ENCODE data around the gene DNASE1L3.
"Not testable (repeated sequence)": the region's sequence is repeated elsewhere in the genome, so short reads cannot be mapped to it uniquely, and the experiment has no call there.

DNASE1L3 gene

DNA sequence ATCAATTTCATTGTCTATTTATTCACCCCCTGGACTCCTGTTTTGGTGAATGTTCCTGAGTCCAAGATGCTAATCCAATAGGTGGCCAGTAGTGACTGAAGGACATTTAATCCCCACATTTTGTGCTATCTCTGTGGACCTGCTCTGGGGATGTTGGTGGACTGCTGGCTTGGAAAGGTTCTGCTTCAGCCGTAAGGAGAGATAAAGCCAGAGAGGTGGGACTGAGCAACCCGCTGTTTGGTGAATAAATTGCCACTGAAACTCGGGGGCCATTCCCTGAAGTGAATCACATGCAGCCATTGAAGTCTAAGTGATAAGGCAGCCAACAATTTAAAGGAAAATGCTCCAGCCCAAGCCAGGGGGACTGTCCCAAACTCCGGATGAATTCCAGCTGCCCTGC is 25.2 kb upstream of the DNASE1L3 start:
- Histone ChIP-seq H3K27ac (ENCODE audit: insufficient read depth, low read depth, low read length, poor library complexity, severe bottlenecking) (no peak overlapping the region), H3K36me3 (ENCODE audit: control insufficient read depth, insufficient read depth, low read length) (no peaks in the 10 kb centered on the region), H3K9me3 (ENCODE audit: control insufficient read depth, low read length) (no peaks in the 10 kb centered on the region), H3K4me3 (ENCODE audit: insufficient read depth, low read depth, low read length) (no peak overlapping the region), H3K4me1 (ENCODE audit: control insufficient read depth, insufficient read depth, low read length) (no peaks in the 10 kb centered on the region), H3K27me3 (ENCODE audit: control insufficient read depth, insufficient read depth, low read length, poor library complexity, severe bottlenecking) (peaks cover 58% of the 10 kb centered on the region)
- 86% methylated on average over 4 of the region's 4 CpGs for WGBS, 2 experiments

DNA sequence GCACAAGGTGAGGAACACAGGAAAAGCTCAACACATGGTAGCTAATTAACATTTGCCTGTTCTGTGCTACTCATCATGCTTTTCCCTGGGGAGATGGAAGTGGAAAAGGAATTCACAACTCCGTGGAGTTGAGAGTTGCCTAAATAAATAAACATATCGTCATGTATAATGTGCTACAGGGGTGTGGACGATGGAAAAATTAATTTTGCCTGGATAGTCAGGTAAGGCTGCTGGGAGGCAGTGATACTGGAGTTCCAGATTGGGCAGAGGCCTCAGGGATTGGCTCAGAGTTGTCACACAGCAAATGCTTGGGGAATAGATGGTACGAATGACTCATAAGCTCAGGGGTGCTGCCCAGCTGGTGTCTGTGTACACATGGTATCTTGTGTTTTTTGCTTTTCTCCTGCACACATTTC is 23.8 kb upstream of the DNASE1L3 start:
- Histone ChIP-seq H3K27me3 (ENCODE audit: control insufficient read depth, insufficient read depth, low read length, poor library complexity, severe bottlenecking) (peaks cover 59% of the 10 kb centered on the region), H3K4me3 (ENCODE audit: insufficient read depth, low read depth, low read length) (no peak overlapping the region), H3K27ac (ENCODE audit: insufficient read depth, low read depth, low read length, poor library complexity, severe bottlenecking) (no peak overlapping the region), H3K9me3 (ENCODE audit: control insufficient read depth, low read length) (no peaks in the 10 kb centered on the region), H3K36me3 (ENCODE audit: control insufficient read depth, insufficient read depth, low read length) (no peaks in the 10 kb centered on the region), H3K4me1 (ENCODE audit: control insufficient read depth, insufficient read depth, low read length) (no peaks in the 10 kb centered on the region)
- 60 to 66% methylated on average over 4 of the region's 4 CpGs for WGBS, 2 experiments

DNA sequence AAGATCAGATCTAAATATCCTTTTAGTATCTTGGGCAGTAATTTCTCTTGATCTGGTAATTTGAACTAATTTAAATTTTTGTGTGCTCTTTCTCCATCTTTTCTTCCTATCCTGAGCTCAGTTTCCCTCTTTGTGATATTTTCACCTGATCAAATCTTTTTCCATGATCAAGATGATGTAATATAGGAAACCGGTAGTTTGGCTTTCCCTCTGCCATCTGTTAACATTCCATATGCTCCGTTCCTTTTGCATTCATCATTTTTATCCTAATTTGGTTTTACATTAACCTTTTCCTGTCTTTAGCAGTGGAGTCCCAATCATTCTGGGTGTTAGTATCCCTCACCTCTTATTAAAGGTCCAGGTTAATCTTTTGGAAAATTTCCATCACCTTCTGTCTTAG is 20.9 kb upstream of the DNASE1L3 start:
- Histone ChIP-seq H3K4me1 (ENCODE audit: control insufficient read depth, insufficient read depth, low read length) (no peaks in the 10 kb centered on the region), H3K4me3 (ENCODE audit: insufficient read depth, low read depth, low read length) (no peak overlapping the region), H3K27me3 (ENCODE audit: control insufficient read depth, insufficient read depth, low read length, poor library complexity, severe bottlenecking) (peaks cover 38% of the 10 kb centered on the region), H3K27ac (ENCODE audit: insufficient read depth, low read depth, low read length, poor library complexity, severe bottlenecking) (no peak overlapping the region), H3K9me3 (ENCODE audit: control insufficient read depth, low read length) (no peaks in the 10 kb centered on the region), H3K36me3 (ENCODE audit: control insufficient read depth, insufficient read depth, low read length) (no peaks in the 10 kb centered on the region)
- 90 to 92% methylated on average over 2 of the region's 2 CpGs for WGBS, 2 experiments

DNA sequence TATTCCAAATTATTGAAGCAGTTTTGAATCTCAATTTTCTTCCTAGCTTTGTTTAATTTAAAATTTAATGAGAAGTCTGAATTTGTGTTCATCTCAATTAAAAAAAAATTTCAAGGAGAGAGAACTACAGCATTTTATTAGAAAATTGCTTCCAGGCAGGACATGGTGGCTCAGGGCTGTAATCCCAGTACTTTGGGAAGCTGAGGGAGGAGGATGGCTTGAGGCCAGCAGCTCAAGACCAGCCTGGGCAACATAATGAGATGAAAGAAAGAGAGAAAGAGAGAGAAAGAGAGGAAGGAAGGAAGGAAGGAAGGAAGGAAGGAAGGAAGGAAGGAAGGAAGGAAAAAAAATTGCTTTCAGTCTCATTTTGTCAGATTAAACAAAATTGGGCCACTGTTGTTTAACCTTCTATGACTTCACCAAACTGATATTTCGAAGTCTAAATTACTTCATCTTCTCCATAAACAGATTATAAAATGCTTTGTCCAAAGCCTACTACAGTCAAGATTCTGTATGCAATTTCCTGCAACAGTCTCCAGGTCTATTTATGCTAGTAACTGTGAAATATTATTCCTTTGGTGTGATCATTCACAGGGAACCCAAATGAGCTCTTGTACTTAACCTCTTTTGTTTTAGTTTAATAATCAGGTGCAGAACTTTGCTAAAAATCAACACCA is 20.2 kb upstream of the DNASE1L3 start:
- Histone ChIP-seq H3K4me1 (ENCODE audit: control insufficient read depth, insufficient read depth, low read length) (no peaks in the 10 kb centered on the region), H3K27me3 (ENCODE audit: control insufficient read depth, insufficient read depth, low read length, poor library complexity, severe bottlenecking) (peaks cover 32% of the 10 kb centered on the region), H3K27ac (ENCODE audit: insufficient read depth, low read depth, low read length, poor library complexity, severe bottlenecking) (no peak overlapping the region), H3K4me3 (ENCODE audit: insufficient read depth, low read depth, low read length) (no peak overlapping the region), H3K36me3 (ENCODE audit: control insufficient read depth, insufficient read depth, low read length) (no peaks in the 10 kb centered on the region), H3K9me3 (ENCODE audit: control insufficient read depth, low read length) (no peaks in the 10 kb centered on the region)
- 0% methylated on average over 1 of the region's 1 CpG for WGBS, 2 experiments

DNA sequence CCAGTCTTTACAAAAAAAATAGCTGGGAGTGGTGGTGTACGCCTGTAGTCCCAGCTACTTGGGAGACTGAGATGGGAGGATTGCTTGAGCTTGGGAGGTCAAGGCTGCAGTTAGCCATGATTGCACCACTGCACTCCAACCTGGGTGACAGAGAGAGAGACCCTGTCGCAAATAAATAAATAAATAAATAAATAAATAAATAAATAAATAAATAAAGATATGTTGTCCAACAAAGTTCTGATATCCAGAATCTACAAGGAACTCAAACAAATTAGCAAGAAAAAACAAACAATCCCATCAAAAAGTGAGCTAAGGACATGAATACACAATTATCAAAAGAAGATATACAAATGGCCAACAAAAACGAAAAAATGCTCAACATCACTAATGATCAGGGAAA is 17.2 kb upstream of the DNASE1L3 start:
- peaks cover 10% of the 10 kb centered on the region for H3K27me3 ChIP-seq (ENCODE audit: control insufficient read depth, insufficient read depth, low read length, poor library complexity, severe bottlenecking)
- not testable (repeated sequence) for H3K36me3 ChIP-seq (ENCODE audit: control insufficient read depth, insufficient read depth, low read length); H3K4me1 ChIP-seq (ENCODE audit: control insufficient read depth, insufficient read depth, low read length); H3K9me3 ChIP-seq (ENCODE audit: control insufficient read depth, low read length); H3K27ac ChIP-seq (ENCODE audit: insufficient read depth, low read depth, low read length, poor library complexity, severe bottlenecking); H3K4me3 ChIP-seq (ENCODE audit: insufficient read depth, low read depth, low read length)
- WGBS, 2 experiments = 86 to 94% methylated on average over 2 of the region's 3 CpGs

DNA sequence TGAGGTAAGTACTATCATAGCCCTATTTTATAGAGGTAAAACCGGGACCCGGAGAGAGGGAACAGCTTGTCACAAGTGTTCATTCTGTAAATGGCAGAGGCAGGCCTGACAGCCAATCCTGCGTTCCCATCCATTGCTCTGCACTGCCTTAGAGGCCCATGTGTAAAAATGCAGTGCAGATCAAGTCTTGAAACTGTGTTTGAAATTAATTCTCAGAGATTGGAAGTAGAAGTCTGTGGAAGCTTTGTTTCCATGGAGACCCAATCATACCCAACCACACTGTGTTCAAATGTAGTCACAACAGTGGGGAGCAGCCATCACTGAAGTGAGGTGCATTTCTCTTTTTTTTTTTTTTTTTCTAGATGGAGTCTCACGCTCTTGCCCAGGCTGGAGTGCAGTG is 13.1 kb upstream of the DNASE1L3 start:
- no peaks in the 10 kb centered on the region for H3K4me1 ChIP-seq (ENCODE audit: control insufficient read depth, insufficient read depth, low read length)
- H3K36me3 ChIP-seq (ENCODE audit: control insufficient read depth, insufficient read depth, low read length) = no peaks in the 10 kb centered on the region
- H3K4me3 ChIP-seq (ENCODE audit: insufficient read depth, low read depth, low read length) = no peak overlapping the region
- H3K9me3 ChIP-seq (ENCODE audit: control insufficient read depth, low read length) = no peaks in the 10 kb centered on the region
- no peaks in the 10 kb centered on the region for H3K27me3 ChIP-seq (ENCODE audit: control insufficient read depth, insufficient read depth, low read length, poor library complexity, severe bottlenecking)
- WGBS, 2 experiments = 90 to 95% methylated on average over 4 of the region's 4 CpGs
- H3K27ac ChIP-seq (ENCODE audit: insufficient read depth, low read depth, low read length, poor library complexity, severe bottlenecking) = no peak overlapping the region

DNA sequence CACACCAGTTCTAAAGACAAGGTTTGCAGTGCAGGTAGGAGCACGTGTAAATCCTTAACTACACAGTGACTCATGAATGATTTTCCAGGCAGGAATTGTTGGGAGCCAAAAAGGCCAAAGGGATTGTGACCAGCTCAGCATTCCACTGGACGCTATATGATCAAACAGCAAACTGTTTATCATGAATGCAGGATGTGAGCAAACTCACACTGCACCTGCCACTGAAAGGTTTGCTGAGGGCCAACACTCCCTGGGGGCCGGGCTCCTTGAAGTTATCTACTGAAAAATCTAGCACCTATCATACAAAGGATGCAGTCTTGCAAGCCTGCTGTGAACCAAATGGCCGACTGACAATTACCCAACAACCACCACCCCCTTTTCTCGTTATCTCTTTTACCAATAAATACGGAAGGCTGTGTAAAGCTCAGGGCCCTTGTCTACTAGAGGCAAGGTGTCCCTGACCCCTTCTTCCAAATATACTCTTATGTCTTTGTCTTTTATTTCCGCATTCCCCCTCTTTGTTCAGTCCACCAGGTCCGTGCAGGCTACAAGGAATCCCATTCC is 11.5 kb upstream of the DNASE1L3 start:
- Histone ChIP-seq H3K4me1 (ENCODE audit: control insufficient read depth, insufficient read depth, low read length) (peaks cover 4% of the 10 kb centered on the region), H3K27me3 (ENCODE audit: control insufficient read depth, insufficient read depth, low read length, poor library complexity, severe bottlenecking) (no peaks in the 10 kb centered on the region), H3K36me3 (ENCODE audit: control insufficient read depth, insufficient read depth, low read length) (no peaks in the 10 kb centered on the region), H3K4me3 (ENCODE audit: insufficient read depth, low read depth, low read length) (no peak overlapping the region), H3K9me3 (ENCODE audit: control insufficient read depth, low read length) (no peaks in the 10 kb centered on the region), H3K27ac (ENCODE audit: insufficient read depth, low read depth, low read length, poor library complexity, severe bottlenecking) (no peak overlapping the region)
- WGBS, 2 experiments = 67 to 78% methylated on average over 8 of the region's 8 CpGs

DNA sequence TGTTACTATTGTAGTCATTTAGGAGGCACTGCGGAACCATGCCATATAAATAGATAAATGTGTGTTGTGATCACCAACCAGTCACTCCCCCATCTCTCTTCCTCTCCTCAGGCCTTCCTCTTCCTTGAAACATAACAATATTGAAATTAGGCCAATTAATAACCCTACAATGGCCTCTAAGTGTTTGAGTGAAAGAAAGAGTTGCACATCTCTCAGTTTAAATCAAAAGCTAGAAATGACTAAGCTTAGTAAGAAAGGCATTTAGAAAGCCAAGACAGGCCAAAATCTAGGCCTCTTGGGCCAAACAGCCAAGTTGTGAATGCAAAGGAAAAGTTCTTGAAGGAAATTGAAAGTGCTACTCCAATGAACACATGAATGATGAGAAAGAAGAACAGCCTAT is 8.1 kb upstream of the DNASE1L3 start:
- WGBS, 2 experiments = no CpG with 5 or more reads among the region's 1 CpG
- Histone ChIP-seq H3K4me3 (ENCODE audit: insufficient read depth, low read depth, low read length) (no peak overlapping the region), H3K9me3 (ENCODE audit: control insufficient read depth, low read length) (no peaks in the 10 kb centered on the region), H3K36me3 (ENCODE audit: control insufficient read depth, insufficient read depth, low read length) (no peaks in the 10 kb centered on the region), H3K27me3 (ENCODE audit: control insufficient read depth, insufficient read depth, low read length, poor library complexity, severe bottlenecking) (no peaks in the 10 kb centered on the region), H3K4me1 (ENCODE audit: control insufficient read depth, insufficient read depth, low read length) (peaks cover 6% of the 10 kb centered on the region), H3K27ac (ENCODE audit: insufficient read depth, low read depth, low read length, poor library complexity, severe bottlenecking) (no peak overlapping the region)

DNA sequence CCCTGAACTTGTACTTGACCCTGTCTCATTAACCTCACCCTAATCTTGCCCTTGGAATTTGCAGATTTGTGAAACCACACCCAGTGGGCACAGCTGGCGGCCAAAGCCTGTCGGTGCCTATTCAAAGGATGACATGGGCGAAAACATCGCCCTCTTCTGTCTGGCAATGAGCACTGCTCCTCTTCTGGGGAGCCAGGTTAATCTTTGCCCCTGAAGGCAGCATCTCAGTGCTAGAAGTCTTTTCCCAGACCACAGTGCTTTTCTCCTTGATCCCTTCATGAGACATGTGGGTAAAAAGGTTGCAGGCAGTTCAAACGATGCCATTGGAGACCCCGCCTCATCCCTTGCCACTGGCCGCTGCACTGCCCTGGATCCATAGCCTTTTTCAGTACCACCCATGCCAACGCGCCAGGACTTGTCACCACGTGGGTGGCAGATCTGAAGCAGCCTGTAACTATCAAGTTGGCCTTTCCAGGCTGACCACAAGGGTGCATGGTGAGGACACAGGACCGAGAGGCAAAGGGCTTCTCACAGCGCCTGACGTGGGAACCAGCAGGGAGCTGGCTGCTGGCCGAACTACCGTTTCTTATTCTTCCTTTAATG is 6.5 kb upstream of the DNASE1L3 start:
- 16 to 23% methylated on average over 15 of the region's 15 CpGs for WGBS, 2 experiments
- Histone ChIP-seq H3K9me3 (ENCODE audit: control insufficient read depth, low read length) (no peaks in the 10 kb centered on the region), H3K4me3 (ENCODE audit: insufficient read depth, low read depth, low read length) (no peak overlapping the region), H3K36me3 (ENCODE audit: control insufficient read depth, insufficient read depth, low read length) (no peaks in the 10 kb centered on the region), H3K27me3 (ENCODE audit: control insufficient read depth, insufficient read depth, low read length, poor library complexity, severe bottlenecking) (no peaks in the 10 kb centered on the region), H3K27ac (ENCODE audit: insufficient read depth, low read depth, low read length, poor library complexity, severe bottlenecking) (no peak overlapping the region), H3K4me1 (ENCODE audit: control insufficient read depth, insufficient read depth, low read length) (peaks cover 6% of the 10 kb centered on the region)

DNA sequence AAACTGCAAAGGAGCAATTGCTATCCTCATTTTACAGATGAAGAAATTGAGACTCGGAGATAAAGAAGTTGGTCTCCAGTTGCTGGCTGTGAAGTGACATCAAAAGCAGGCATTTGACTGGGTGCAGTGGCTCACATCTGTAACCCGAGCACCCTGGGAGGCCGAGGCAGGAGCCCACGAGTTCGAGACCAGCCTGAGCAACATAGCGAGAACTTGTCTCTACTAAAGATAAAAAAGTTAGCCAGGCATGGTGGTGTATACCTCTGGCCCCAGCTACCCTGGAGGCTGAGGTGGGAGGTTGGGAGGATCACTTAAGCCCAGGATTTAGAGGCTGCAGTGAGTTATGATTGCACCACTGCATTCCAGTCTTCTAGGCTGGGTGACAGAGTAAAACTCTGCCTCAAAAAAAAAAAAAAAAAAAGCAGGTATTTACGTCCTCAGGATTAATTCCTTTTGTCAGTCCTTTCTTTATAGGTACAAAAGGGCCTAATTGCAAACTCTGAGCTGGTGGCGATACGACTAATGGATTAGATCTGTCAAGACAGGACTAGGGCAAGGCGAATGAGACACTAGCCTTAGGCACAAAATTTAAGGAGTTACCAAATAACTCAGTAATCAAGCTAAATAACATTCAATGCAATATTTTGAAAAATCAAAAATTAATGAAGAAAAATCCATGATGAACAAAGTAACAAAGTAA is 5.9 kb upstream of the DNASE1L3 start:
- H3K4me1 ChIP-seq (ENCODE audit: control insufficient read depth, insufficient read depth, low read length) = peaks cover 6% of the 10 kb centered on the region
- H3K27me3 ChIP-seq (ENCODE audit: control insufficient read depth, insufficient read depth, low read length, poor library complexity, severe bottlenecking) = no peaks in the 10 kb centered on the region
- WGBS, 2 experiments = 75 to 76% methylated on average over 10 of the region's 10 CpGs
- no peaks in the 10 kb centered on the region for H3K9me3 ChIP-seq (ENCODE audit: control insufficient read depth, low read length)
- no peak overlapping the region for H3K4me3 ChIP-seq (ENCODE audit: insufficient read depth, low read depth, low read length)
- H3K36me3 ChIP-seq (ENCODE audit: control insufficient read depth, insufficient read depth, low read length) = no peaks in the 10 kb centered on the region
- no peak overlapping the region for H3K27ac ChIP-seq (ENCODE audit: insufficient read depth, low read depth, low read length, poor library complexity, severe bottlenecking)

Measured in ectodermal cell (in vitro differentiated cells).